GM19025 (cell line): Measurements from ENCODE around the gene TPK1.
"Not testable (repeated sequence)": the region's sequence is repeated elsewhere in the genome, so short reads cannot be mapped to it uniquely, and the experiment has no call there.

Experiments
- ATAC-seq: cut with Tn5 transposase; IDR thresholded peaks from one replicate; pipeline ENCODE4 v1.9.1; 2021; ENCODE audit warnings: mild to moderate bottlenecking, low read depth, moderate library complexity; ENCODE audit not compliant: unreplicated experiment

The TPK1 gene

DNA sequence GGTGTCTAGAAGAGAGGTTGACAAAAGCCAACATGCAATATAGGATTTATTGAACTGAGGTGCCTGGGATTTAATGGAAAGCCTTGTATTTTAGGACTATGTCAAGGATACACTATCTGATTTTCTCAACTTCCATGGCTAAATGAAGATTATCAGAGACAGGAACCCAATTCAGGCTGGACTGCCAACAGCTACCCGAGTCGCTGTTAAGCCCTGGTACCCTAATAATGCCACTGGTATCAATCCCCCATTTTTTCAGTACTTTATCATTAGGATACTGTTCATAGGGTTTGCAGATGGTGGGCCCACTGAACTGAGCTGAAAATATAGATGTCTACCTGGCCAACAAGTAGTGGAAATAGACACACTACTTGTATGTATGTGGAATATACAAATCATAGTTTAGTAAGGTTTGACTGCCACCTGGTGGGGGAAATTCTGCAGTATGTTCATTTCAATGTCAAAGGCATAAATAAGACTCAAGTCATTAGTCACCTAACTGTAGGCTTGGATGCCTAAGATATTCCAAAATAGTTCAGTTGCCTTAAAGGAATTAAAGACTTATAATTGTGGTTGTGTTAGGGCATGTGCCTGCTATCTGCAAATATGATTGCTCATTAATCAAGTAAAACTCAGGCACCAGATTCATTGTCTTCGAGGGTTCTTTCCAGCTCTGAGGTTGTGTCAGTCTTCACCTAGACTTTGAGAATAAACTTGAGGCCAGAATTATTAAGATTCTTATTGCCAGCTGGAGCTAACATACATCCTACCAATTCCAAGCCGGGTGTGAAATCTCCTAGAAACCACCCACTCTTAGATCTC lies 398.3 kb downstream of the TPK1 start:
- peak; percentile 48 for ATAC-seq

DNA sequence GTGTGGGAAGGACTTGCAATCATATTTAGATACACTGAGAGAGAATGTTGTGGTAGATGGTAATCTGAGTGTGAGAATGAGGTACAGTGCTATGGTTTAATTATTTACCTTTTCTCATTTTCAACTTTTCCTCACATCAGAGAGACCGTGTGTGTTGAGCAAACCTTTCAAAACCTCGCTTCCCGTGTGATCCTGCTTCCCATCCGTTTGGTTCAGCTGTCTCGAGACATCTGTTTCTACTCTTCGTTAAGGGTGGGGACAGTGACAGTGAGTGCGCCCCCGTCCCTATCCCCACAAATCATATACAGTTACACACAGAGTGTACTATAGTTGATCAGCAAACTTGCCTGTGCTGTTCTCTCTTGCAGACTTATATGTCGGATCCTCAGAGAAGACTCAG lies 399.4 kb downstream of the TPK1 start:
- no peak for ATAC-seq

DNA sequence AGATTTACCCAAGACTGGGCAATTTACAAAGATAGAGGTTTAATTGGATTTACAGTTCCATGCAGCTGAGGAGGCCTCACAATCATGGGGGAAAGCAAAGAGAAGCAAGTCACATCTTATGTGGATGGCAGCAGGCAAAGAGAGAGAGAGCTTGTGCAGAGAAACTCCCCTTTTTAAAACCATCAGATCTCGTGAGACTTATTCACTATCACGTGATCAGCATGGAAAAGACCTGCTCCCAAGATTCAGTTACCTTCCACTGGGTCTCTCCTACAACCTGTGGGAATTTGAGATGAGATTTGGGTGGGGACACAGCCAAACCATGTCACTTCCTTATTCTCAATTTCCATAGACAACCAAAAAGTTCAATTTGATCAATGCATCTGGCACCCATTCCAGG lies 407.4 kb downstream of the TPK1 start:
- no peak for ATAC-seq

DNA sequence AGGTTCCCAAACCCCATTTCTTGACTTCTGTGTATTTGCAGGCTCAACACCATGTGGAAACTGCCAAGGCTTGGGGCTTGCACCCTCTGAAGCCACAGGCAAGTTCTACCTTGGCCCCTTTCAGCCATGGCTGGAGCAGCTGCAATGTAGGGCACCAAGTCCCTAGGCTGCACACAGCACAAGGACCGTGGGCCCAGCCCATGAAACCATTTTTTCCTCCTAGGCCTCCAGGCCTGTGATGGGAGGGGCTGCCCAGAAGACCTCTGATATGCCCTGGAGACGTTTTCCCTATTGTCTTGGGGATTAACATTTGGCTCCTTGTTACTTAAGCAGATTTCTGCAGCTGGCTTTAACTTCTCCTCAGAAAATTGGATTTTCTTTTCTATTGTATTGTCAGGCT lies 408.3 kb downstream of the TPK1 start:
- not testable (repeated sequence) for ATAC-seq

DNA sequence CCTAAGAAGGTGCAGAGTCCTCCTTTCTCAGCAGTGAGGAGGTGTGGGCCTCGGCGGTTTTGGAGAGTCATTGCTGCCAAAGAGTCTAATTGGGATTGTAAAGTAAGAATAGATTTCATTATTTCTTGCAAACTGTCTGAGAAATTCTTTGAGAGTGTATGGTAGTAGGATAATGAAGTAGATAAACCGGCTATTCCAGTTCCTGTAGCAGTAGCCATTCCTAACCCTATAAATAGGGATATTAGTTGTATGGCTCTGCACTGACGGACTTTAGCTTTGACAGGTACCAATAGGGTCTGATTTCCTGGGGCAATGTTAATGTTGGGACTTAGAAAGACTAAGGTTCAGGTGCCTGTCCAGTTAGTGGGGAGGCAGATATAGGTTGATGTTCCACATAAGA lies 416.9 kb downstream of the TPK1 start:
- ATAC-seq, result not testable (repeated sequence)

DNA sequence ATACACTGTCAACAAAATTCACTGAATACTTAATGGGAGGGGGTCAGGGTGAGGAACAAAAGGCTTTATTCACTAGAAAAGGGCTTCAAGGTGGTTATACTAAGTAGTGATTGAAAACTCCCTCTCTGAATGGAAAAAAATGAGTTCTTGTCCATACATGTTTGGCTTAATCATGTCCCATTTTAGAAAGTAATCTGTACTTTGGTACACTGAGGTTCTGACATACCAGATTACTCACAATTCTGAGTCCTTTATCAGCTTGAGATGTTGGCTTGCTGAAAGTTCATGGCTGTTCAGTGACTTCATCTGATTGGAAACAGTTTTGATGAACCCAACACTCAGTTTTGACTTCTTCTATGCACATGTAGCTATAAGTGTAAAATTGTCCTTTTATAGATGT lies 419.5 kb downstream of the TPK1 start:
- no peak for ATAC-seq

GRCh38 chr7:144415858-144416257 lies 420.0 kb downstream of the TPK1 start:
- ATAC-seq, result no peak

DNA sequence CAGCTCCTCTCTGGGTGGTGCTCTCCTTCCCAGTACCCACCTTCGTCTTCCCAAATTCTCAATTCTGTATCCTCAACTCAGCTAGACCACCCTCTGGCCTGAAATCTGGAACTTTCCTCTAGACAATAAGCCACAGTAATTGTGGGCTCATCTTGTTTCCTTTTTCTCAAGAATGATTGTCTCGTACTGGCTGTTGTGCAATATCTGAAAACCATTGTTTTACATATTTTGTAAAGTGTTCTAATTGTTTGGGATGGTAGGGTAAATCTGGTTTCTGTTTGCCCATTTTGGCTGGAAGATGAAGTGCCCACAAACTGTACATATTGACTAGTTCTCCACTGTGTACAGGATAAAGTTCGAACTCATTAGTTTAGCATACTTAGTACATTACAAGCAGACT lies 421.0 kb downstream of the TPK1 start:
- ATAC-seq, result no peak

GRCh38 chr7:144410441-144410840 lies 425.4 kb downstream of the TPK1 start:
- ATAC-seq, result no peak

DNA sequence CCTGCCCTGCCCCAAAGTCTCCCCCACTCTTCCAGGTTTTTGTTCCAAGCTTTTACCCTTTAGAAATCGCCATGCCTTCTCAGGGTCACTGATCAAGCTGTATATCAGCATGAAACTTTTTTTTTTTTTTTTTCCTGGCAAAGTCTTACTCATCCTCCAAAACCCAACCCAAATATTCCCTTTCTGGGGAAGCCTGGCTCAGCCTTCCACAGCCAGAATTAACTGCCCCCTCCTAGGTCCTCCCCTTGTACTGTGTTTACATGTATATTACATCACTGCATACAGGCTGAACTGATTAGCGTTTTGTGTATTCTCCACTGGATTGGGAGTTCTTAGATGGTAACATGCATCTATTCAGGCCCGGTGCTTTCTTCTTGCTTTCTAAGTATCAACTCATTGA lies 427.7 kb downstream of the TPK1 start:
- no peak for ATAC-seq

DNA sequence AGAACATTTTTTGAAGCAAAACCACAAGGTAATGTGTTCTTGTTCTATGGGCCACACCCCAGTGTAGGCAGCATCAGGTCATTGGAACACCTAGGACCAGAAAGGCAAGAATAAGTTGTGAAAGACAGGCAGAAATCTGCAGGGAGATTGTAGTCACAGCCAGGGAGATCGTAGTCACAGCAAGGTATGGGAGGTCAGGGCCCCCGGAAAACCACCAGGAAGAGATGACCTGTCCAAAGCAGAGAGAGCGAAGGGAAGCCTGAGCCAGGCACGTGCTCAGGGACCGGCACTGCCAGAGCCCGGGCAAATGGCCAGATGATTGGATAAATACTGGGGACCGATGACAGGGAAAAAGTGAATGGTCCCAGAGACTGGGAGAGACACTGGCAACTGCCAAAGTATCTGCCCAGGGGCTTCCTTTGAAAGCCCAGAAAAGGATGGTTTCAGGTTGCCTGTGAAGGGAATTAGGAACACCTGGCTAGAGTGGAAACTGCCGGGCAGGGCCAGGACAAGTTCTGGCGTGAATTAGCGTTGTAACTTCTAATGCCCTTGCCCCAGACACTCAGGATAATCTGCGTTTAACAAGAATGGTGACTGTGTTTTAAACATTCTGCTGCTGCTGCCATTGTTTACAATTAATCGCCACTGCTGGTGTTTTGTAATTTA lies 428.5 kb downstream of the TPK1 start:
- ATAC-seq, result no peak

- ATAC-seq, result no peak
These were observed 430.9 kb downstream of the TPK1 start for GRCh38 chr7:144404946-144405345.

DNA sequence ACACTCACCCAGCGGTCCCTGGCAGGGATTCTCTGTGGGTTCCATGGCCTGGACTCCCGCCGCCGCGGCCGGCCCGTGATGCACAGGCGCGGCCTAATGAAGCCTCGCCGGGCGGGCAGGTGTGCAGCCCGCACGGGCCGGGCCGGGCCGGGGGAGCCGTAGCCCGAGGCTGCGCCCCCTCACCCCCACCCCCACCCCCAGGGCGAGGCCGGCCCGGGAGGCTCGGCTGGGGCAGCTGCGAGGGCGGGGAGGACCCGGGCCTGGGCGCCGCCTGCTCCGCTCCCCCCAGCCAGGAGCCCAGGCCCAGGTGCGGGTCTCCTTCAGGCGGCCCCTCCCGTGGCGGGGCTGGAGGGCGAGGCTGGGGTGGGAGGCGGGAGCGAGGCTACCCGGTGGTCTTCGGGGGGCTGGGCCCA lies 432.2 kb downstream of the TPK1 start, which contains the start of gene NOBOX:
Gene NOBOX (minus strand): TSS at position 45 of the 413 bp plus-strand sequence.
- no peak for ATAC-seq

DNA sequence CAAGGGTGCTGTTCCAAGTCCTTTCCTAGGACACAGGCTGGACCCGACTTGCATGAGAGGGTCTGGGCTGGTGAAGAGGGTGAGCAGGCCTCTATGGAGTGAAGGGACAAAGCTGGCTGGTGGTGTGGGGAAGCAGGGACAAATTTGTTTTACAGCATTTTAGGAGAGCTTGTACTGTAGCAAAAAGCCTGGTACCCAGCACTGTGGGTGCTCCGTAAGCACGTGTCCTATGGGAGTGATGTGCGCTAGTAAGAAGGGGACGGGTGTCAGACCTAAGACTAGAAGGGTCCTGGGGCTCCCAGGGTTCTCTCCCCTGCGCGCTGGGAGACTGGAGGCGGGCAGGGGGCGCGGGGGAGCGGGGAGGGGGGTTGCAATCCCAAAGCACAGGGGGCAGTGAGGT lies 432.8 kb downstream of the TPK1 start:
- no peak for ATAC-seq
